ENCODE results near the gene CCNF. TPM values are rescaled to one million over a fixed set of nuclear protein-coding genes. Genes with fewer than 3 reads are reported as not detected.
A peak's percentile ranks its signal among the peaks of the same experiment; 100 is the strongest.

CCNF gene
- total RNA-seq, 1 donor from 2014 or later: 2.0 TPM

DNA sequence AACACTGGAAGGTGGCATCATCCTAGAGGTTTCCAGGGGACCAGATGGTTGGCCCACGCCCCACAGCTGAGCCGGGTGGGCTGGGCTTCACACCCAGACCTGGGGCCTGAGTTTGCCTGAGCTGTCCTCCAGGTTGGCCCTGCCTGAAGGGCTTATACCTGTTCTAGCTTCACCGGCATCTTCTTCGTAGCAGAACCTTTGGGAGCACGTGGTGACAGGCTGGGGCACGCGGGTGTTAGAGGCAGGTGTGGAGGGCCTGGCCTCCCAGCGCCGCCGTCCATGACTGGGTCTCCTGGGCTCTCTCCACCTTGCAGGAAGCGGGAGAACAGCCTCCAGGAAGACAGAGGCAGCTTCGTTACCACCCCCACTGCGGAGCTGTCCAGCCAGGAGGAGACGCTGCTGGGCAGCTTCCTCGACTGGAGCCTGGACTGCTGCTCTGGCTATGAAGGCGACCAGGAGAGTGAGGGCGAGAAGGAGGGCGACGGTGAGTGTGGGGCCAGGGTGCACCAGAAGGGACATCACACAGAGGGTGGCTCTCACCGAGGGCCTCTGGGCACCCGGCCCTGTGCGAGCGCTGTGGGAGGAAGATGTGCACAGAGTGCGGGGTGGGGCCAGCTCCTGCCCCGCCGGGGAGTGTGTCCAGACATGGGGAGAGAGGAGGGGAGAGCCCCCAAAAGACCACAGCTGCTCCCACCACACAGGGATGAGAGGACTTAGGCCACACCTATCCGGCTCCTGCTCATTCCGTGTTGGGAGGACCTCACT lies 26.0 kb downstream of the CCNF start:
- no peak for DNase-seq (ENCODE audit: low spot score)
- no peak for ATAC-seq

DNA sequence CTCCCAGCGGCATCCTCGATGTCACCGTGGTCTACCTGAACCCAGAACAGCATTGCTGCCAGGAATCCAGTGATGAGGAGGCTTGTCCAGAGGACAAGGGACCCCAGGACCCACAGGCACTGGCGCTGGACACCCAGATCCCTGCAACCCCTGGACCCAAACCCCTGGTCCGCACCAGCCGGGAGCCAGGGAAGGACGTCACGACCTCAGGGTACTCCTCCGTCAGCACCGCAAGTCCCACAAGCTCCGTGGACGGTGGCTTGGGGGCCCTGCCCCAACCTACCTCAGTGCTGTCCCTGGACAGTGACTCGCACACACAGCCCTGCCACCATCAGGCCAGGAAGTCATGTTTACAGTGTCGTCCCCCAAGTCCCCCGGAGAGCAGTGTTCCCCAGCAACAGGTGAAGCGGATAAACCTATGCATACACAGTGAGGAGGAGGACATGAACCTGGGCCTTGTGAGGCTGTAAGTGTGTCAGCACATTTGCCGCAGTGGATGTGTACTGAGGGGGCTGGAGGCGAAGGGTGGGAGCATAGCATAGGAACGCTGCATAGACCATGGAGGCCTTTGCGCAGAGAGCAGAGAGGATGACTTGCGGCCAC lies 27.4 kb downstream of the CCNF start:
- no peak for ATAC-seq
- DNase-seq (ENCODE audit: low spot score): no peak

DNA sequence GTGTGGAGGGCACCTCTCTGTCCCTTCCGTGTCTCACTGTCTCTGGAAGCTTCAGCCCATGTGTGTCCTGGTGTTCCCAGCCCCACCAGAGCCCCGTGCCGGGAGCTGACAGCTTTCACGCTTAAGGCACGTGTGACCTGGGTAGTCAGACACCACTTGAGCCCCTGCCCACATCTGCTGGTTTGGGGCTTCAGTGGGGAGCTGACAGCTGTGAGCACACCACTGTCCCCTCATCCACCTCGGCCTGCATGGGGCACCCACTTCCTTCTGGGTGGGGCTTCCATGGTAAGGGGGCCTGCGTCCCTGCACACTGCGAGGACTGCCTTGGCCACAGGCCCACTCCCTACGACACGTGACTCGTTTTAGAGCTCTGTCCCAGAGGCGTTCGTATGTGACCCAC lies 28.0 kb downstream of the CCNF start:
- no peak for ATAC-seq
- no peak for DNase-seq (ENCODE audit: low spot score)

DNA sequence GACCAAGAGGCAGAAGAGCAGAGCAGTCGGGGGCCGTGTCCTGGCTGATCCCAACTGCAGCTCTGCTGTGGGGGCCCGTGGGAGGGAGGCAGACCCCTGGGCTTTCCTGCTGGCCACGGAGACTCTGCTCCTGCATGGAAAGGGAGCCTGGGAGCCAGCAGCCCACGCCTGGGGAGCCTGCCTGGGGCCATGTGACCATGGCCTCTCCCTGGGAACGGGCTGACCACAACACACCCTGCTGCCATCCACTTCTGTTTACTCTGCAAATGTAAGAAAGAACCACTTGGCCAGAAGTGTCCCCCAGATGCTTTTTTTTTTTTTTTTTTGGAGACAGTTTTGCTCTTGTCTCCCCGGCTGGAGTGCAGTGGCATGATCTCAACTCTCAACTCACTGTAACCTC lies 28.7 kb downstream of the CCNF start:
- no peak for ATAC-seq
- no peak for DNase-seq (ENCODE audit: low spot score)

DNA sequence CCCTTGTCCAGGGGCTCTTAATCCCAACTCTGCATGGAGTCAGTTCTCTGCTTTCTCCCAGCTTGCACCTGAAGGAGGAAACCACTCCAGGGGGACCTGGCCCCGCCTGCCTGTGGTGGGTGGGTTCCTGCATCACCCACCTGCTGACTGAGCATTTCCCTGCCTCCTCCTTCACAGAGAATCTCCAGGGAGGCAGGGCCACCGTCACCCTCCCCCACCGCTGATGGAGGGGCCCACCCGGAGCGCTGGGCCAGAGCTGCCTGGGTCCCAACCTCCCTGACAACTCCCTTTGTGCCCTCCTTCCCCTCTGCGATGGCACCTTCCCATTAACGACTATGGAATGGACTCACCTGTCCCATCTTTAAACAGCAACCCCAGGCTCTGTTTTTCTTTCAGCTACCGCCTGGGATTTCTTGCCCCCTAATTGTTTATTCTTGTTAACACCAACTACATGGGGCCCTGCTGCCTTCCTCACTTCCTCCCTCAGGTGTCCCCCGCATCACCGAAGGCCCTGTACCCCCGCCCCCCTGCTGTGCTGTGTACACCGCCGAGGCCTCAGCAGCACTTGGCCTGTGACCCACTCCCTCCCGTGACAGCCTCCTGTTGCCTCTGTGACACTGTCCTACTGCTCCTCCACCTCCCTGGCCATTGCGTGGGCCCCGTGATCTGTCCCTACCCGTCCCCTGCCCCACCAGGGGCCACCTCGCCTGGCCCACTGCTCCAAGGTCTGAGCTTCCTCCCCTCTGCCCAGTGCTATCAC lies 29.8 kb downstream of the CCNF start:
- no peak for DNase-seq (ENCODE audit: low spot score)
- no peak for ATAC-seq

DNA sequence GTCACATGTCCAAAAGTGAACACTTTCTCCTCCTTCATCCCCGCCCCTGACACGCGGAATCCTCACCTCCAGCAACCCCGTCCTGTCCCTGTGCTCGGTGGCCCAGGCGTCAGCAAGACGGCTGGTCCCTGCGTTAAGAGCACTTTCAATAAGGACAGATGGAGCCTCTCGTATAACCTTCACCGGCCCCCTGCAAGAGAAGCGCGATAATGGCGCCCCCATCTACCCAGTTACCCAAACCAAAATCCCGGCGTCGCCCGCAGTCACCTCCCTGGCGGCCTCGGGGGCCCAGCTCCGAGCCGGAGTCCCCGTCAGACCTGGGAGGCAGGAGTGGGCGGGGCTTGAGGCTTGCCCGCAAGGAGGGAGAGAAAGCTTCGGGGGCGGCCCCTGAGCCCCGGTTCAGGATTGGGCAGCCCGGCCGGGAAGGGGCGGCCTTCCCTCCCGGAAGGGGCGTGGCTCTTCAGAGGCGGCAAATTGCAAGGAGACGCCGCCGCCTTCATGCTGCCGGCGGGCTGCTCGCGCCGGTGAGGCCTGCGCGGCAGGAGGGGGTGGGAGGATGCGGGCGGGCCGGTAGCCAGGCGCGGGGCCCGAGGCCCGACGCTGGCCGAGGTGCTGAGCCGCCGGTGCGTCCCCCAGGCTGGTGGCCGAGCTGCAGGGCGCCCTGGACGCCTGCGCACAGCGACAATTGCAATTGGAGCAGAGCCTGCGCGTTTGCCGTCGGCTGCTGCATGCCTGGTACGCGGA lies 30.6 kb downstream of the CCNF start, which contains the start of gene TEDC2:
TEDC2 (plus strand) TSS at position 463 of the 744 bp plus-strand sequence; CDS start at position 499, 36 bp downstream.
- peak; percentile 95 for DNase-seq (ENCODE audit: low spot score)
- peak; percentile 98 for ATAC-seq

DNA sequence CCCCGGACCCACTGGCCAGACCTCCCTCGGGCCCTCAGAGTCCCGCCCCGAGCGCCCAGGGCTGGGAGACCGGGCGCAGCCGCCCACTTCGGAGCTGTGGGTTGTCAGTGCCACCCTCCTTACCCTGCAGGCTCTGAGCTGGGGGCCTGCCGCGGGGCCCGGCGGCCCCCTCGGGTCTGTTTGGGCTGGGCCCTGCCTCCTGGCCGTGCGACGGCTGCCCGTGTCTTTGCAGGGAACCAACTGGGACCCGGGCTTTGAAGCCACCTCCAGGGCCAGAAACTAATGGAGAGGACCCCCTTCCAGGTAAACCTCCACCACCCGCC lies 31.1 kb downstream of the CCNF start:
- ATAC-seq: no peak

DNA sequence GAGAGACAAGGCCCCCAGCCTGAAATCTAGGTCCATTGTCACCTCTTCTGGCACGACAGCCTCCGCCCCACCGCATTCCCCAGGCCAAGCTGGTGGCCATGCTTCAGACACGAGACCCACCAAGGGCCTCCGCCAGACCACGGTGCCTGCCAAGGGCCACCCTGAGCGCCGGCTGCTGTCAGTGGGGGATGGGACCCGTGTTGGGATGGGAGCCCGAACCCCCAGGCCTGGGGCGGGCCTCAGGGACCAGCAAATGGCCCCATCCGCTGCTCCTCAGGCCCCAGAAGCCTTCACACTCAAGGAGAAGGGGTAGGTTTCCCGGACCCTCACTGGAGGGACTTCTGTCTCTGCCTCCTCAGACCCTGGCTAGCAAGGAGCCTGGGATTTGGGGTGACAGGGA lies 31.7 kb downstream of the CCNF start:
- DNase-seq (ENCODE audit: low spot score) (no peak), ATAC-seq (no peak)

More for the DNA sequence above, 31.1 kb downstream of the CCNF start:
- no peak for DNase-seq (ENCODE audit: low spot score)

DNA sequence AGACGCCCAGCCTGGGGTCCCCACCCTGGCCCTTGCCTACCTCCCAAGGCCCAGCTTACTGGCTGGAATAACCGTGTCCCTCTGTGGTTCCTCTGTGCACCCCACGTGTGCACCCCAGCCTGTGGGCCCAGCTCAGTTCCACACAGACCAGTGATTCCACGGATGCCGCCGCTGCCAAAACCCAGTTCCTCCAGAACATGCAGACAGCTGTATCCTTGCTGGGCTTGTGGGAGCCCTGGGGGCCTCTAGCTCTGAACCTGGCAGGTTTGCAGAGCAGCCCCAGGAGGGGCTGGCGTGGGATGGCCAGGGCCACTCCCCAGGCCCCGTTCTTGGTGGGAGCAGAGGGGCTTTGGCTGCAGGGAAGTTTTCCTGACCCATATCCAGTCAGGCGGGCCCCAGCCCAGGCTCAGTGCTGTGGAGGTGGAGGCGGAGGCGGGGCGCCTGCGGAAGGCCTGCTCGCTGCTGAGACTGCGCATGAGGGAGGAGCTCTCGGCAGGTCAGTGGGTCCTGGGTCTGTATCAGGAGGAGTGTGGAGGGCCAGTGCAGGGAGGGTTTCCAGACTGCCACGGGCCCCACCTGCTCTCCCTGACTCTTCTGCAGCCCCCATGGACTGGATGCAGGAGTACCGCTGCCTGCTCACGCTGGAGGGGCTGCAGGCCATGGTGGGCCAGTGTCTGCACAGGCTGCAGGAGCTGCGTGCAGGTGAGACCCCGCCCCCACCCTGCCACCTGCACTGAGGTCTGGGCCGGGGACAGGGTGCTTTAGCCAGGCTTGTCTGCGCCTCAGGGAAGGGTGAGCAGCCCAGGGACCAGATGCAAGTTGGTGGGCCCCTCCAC lies 33.0 kb downstream of the CCNF start:
- DNase-seq (ENCODE audit: low spot score) (no peak), ATAC-seq (no peak)

DNA sequence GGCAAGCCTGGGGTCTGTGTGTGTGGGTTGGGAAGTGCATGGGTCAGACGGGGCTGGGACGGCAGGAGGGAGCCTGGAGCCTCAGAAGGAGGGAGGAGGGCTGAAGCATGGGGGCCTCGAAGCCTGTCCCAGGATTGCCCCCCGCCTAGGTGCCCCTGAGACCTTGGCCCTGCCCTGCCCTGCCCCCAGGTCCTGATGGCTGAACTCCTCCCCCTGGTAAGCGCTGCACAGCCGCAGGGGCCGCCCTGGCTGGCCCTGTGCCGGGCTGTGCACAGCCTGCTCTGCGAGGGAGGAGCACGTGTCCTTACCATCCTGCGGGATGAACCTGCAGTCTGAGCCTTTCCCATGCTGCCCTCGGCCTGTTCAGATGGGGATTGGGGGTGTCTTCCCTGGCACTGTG lies 35.1 kb downstream of the CCNF start:
- ATAC-seq: no peak
- no peak for DNase-seq (ENCODE audit: low spot score)

DNA sequence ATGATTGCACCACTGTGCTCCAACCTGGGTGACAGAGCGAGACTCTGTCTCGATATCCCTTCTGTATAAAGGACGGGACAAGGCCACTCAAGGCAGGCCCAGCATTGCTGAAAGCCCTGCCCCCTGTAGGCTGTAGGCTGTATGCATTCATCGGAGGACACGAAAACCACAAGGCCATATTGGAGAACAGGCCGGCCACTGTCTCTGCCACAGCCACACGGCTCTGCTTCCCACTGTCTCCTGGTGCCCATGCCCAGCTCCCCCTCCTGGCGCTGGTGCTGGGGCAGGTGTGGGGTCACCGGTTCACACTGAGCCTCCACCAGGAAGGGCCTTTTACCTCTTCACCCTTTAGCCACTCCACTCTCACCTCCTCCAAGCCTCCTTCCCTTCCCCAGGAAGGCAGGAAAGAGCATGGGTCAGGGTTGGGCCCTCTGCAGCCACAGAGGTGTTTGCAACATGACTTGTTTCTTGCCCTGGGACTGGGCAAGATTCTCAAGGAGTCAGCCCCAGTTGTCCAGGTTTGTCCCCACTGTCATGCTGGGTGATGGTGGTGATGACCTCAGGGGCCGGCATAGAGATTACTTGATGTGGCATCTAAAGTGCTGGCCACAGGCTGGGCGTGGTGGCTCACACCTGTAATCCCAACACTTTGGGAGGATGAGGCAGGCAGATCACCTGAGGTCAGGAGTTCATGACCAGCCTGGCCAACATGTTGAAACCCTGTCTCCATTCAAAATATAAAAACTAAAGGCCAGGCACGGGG lies 36.6 kb downstream of the CCNF start:
- DNase-seq (ENCODE audit: low spot score) (no peak), ATAC-seq (no peak)

DNA sequence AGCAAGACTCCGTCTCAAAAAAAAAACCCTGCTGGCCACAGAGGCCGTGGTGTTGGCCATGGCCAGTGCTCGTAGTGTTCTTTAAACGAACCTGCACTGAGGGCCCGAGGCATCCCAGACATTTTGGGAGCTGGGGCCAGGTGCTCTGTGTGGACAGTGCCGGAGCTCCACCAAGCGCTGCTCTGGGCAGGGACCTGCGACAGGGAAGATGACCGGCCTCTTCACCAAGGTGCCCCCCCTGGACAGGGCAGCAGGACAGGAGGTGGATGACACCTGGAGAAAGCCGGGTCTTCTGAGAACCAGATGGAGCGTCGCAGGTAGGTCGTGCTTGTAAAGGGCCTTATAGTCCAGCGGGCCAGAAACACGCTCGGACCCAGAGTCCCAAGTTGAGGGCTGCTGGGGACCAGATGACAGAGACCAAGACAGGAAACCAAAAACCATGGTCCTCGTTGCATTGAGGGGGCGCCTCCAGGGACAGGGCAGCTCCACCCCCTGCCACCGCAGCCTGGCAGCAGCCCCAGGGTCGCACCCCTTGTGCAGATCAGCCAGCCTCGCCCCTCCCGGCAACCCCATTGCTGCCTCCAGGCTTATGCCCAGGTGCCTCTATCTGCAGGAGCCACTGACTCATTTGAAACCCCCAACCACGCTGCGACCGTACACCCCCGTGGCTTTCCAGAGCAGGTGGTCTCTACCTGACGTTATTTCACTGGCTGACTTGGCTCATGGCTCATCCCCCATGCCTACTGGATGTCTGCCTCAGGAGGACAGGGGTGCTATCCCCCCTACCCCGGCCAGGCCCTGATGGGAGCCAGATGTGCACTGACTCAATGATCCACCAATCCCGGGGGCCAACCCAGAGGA lies 37.6 kb downstream of the CCNF start:
- no peak for ATAC-seq
- peak; percentile 47 for DNase-seq (ENCODE audit: low spot score)

DNA sequence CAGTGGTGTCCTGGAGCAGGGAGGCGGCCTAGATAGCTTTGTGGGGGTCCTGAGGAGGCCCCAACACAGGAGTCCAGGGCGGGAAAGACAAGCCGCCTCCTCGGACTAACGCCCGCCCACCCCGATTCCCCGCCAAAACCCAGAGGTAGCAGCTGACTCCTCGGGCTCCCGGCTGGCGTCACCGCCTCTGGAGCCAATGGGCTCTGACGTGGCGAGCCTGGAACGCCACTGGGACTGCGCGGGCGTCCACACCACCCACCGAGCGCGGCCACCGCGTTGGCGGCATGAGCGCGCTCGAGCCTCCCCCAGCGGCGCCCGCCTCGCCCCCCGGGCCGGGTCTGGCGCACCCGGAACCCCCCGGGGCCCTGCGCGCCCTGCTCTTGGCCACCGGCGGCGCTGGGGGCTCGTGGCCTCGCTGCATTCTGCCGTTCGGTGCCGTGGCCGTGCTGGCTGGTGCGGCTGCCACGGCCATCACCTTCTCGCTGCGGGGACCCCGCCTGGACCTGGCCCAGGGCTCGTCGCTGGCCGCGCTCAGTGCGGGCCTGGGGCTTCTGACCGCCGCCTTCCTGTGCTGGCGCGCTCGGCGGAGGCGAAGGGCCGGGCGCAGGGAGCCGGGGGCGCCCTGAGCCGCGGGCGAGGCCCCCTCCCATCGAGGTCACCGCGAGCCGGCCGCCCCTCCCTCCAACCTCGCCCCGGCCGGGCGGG lies 38.4 kb downstream of the CCNF start:
- ATAC-seq (peak; percentile 25), DNase-seq (ENCODE audit: low spot score) (peak; percentile 67)

DNA sequence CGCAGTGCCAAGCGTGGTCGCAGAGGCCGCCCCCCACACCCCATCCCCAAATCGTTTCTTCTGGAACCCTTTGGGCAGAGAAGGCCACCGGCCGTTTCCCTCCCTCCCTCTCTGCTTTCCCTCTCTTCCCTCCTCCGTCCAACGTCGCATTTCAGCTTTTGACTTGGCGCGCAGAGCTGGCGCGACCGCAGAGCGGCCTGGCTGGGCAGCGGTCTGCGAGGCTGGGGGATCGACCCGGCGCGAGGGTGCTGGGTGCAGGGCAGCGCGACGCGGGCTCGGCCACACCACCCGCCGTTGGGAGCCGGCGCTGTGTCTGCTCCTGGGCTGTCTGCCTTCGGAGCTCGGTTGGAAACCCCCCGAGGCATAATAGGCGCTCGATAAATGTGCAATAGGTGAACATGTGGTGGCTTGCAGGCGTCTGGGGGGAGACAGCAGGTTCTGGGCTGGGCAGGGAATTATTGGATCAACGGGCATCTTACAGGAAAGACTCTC lies 39.0 kb downstream of the CCNF start:
- DNase-seq (ENCODE audit: low spot score) (peak; percentile 50), ATAC-seq (peak; percentile 2)

DNA sequence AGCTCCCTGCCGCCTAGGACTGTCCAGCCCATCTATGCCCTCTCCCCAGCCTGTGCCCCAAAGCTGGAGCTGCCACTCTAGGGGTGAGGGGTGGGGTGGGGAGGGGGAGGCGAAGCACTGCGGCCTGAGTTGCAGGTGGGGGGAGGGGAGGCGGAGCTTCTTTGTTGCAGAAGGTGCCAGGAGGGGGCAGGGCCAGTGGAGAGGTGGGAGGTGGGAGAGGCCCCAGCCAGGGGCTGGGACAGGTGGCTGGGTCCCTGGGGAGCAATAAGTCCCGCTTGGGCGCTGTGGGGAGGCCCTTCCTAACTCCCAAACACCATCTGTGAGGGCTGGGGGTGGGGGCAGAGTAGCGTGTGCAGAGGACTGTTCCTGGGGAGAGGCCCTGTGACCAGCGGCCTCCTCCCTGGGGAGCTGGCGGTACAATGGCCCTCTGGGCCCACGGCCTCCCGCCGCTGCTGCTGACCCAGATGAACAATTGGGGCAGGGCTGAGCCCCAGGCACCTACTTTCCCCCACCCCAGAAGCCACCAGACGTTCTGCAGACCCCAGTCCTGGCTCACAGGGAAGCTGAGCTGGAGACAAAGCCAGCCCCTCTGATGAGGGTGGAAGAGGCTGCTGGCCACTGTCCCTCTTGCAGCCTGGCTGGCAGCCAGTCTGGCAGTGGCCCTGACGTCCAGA lies 39.6 kb downstream of the CCNF start:
- peak; percentile 70 for DNase-seq (ENCODE audit: low spot score)
- ATAC-seq: peak; percentile 16

DNA sequence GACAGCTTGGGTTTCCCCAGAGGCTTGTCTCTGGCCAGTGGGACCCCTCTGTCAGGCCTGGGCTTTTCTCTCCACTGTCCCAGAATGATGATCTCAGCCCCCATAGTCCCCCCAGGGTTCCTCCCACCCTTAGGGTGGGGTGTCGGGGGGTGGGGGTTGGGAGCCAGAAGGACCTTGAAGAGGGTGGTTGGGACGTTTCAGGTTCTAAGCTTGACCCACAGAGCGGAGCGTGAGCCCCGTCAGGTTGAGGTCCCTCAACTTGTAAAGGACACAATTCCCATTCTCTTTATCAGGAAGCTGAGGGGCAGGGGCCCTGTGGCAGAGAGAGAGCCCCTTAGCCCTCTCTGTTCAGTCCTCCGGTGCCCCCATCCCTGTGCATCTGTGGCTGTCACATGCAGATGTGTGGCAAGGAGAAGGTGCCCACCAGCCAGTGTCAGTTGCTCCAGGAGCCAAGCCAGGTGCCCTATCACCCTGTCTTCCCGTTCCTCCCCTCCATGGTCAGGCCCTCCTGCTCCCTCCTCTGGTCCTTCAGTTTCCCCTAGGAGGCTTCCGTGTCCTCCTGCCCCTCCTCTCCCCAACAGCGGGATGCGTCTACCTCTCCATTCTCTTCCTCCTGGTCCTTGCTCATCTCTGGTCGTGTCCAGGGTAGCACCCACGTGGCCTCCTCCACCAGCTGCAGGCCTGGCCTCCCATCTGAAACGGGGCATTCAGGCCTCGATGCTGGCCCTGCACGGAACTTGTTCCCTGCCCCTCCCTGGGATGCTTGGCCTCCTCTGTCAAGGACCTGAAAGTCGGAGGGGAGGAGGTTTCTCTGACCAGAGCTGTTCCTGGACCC lies 40.4 kb downstream of the CCNF start:
- ATAC-seq (no peak), DNase-seq (ENCODE audit: low spot score) (no peak)
